HG02870 (cell line): ENCODE measurements around the gene EPSTI1.
"Not testable (repeated sequence)": the region's sequence is repeated elsewhere in the genome, so short reads cannot be mapped to it uniquely, and the experiment has no call there.

ENCODE experiments used
- ATAC-seq: cut with Tn5 transposase; IDR thresholded peaks from one replicate; pipeline ENCODE4 v1.9.1; 2021; ENCODE audit warnings: mild to moderate bottlenecking, moderate library complexity; ENCODE audit not compliant: unreplicated experiment

The EPSTI1 gene, protein sequence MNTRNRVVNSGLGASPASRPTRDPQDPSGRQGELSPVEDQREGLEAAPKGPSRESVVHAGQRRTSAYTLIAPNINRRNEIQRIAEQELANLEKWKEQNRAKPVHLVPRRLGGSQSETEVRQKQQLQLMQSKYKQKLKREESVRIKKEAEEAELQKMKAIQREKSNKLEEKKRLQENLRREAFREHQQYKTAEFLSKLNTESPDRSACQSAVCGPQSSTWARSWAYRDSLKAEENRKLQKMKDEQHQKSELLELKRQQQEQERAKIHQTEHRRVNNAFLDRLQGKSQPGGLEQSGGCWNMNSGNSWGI

DNA sequence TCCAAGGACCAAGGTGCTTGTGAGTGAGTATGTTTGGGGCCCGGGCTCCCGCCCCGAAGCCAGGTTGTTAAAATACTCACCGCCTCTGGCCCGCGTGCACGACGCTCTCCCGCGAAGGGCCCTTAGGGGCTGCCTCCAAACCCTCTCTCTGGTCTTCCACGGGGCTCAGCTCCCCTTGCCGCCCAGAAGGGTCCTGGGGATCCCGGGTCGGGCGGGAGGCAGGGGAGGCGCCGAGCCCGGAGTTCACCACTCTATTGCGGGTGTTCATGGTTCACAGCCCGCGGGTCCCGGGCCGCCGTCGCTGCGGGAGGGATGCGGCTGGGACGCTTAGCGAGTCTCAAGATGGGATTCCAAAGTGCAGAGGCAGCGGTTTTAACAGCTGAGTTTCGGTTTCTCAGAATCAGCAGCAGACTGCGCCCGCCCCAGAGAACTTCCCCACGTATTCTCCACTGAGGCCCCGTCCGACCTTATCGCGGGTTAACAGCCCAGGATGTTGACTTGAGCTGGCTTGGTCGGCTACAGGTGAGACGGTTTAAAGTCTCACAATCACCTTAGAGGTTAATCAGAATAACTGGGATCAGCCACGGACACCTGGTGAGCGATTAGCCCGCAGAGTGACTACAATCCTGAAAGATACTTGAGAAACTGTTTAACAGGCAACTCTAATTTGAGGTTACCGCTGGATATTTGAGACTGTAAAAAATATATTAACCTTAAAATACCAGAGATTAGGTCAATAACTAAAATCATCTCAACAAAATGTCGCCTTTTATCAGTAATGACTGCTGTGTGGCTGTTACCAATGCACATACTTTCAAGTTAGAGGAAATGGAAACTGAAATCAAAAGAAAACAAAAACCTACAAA, at the start of gene EPSTI1:
Gene EPSTI1, minus strand, starts transcription at position 344 of the 866 bp plus-strand sequence. Its CDS starts 76 bp downstream, at position 268.
- ATAC-seq = peak; percentile 77

DNA sequence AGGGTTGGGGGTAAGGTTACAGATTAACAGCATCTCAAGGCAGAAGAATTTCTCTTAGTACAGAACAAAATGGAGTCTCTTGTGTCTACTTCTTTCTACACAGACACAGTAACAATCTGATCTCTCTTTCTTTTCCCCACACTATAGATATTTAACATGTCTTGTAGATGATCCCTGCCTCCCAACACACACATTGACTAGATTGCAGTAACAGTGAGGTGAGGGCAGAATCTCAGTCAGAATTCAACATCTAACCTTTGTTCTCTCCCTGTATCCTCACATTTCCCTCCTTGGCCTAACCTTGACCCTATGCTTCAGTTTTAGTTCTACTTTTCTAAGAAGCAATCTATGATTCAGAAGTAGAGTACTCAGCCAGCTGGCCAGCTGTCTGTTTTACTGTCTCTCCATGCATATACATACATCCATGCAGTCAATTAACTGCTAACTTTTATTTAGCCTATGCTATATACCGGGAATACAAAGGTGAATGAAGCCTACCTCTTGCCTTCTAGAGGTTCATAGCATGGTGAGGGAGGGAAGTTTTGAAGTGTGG, 49.4 kb upstream of the EPSTI1 start:
- peak; percentile 67 for ATAC-seq

DNA sequence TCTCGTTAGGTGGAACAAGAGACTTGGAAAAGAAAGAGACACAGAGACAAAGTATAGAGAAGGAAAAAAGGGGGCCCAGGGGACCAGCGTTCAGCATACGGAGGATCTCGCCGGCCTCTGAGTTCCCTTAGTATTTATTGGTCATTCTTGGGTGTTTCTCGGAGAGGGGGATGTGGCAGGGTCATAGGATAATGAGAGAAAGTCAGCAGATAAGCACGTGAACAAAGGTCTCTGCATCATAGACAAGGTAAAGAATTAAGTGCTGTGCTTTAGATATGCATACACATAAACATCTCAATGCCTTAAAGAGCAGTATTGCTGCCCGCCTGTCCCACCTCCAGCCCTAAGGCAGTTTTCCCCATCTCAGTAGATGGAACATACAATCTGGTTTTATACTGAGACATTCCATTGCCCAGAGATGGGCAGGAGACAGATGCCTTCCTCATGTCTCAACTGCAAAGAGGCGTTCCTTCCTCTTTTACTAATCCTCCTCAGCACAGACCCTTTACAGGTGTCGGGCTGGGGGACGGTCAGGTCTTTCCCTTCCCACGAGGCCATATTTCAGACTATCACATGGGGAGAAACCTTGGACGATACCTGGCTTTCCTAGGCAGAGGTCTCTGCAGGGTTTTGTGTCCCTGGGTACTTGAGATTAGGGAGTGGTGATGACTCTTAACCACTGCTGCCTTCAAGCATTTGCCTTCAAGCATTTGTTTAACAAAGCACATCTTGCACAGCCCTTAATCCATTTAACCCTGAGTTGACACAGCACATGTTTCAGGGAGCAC, 48.7 kb upstream of the EPSTI1 start:
- ATAC-seq = not testable (repeated sequence)

DNA sequence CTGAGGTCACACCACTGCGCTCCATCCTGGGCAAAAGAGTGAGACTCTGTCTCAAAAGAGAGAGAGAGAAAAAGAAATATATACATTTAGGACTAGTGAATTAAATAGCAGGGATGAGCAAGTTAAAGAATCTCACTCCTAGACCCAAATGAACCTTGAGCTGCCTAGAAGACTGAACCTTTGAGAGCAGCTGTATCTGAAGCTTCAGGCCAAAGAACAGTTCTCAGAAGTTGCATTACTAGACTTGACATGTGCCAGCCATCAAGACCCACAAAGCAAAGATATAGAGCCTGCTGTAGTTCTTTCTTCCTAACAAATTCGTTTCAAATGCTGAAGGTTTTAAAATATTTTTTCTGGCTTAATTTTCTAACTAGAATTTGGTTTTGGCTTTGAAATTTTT, 47.9 kb upstream of the EPSTI1 start:
- ATAC-seq = no peak

DNA sequence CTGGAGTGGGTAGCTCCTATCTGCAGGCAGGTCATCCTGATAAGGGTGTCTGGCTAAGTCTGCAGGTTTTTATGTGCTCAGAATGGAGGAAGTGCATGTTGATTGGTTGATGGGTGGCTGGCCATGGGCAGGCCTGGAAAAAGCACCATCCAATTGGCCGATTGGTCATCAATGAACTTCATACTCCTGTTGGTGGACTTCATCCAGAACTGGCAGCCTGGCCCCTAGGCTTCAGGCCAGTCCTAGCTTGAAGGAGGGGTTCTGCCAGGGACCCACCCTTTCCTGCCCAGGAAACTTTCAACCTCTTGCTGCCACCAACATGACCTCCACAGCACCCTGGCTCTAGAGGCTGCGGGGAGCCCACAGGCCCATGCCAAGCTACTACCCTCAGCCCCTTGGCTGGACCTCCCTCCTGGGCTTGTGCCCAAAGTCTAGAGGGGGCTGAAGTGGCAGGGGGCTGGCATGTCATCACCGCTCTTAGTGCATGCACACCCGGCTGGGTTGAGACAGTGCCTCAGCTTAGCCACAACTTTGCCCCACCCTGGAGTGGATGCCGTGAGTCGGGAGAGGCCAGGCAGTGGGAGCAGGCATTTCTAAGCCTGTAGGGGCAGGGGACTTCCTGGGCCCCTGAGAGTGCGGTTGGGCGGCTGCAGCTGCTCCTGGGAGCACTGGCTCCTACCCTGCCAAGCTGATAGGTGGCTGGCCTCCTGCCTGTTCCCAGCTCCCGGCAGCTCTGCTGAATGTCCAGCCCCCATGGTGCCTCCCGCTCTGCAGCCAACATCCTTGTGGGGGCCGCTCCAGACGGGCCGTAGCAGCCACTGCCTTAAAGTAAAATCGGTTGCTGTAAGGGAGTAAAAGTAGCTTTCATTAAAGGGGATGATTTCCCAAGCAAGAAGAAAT, 44.6 kb upstream of the EPSTI1 start:
- no peak for ATAC-seq

DNA sequence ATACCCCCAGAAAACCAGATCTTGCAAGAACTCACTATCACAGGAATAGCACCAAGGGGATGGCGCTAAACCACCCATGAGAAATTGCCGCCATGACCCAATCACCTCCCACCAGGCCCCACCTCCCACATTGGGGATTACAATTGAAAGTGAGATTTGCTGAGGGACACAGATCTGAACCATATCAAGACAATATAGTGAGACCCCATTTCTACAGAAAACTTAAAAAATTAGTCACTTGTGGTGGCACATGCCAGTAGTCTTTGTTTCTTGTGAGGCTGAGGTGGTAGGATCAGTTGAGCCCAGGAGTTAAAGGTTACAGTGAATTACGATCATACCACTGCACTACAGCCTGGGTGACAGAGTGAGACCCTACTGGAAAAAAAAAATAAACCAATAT, 41.0 kb upstream of the EPSTI1 start:
- ATAC-seq = no peak

DNA sequence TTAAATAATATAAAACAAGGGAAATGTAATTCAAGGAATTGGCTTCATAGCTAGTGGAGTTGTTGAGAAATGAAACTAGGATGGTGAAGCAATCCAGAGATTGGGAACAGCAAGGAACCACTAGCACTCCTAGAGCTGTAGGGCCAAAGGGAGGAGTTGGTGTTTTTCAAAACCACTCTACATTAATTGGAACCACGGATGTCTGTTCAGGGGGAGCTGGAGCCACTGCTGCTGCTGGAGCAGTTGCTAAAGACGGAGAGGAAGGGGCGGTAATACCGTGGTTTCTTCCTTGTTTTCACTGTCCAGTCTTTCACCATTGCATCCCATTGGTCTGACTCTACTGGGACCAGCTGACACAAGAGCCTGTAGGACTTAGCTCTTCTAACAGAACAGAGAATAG, 39.8 kb upstream of the EPSTI1 start:
- no peak for ATAC-seq

DNA sequence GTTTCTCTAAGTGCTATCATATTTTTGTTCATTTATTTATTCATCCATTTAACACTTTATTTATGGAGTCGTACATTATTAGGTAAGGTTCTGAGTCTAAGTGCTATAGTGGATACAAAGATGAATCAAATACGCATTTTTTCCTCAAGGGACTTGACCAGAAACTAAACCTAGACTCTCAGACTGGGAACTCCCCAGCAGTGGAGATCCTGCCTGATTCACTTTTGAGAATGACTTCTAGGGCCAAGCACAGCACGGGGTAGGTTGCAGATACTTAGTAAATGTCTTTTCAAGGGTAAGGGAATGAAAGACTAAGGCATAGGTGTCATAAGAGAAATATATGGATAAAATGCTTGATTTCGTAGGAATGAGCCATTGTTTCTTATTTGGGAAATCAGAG, 38.5 kb upstream of the EPSTI1 start:
- no peak for ATAC-seq

DNA sequence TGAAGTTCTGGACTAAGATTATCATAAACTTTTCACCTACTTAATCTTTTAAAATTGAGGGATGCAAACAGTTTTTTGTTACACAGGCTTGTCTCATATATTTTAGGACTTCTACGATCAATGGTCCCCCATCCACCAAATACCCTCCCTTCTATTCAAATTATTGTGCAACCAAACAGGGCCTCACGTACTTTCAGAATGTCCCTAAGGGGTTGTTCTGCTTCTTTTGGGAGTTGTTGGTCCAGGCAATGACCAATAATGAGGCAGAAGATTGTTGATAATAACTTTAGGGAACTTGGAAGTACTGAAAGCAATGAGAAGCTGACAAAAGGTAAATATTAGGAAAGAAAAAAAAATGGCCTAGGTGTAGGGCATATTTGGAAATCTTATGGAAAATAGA, 34.2 kb upstream of the EPSTI1 start:
- no peak for ATAC-seq

DNA sequence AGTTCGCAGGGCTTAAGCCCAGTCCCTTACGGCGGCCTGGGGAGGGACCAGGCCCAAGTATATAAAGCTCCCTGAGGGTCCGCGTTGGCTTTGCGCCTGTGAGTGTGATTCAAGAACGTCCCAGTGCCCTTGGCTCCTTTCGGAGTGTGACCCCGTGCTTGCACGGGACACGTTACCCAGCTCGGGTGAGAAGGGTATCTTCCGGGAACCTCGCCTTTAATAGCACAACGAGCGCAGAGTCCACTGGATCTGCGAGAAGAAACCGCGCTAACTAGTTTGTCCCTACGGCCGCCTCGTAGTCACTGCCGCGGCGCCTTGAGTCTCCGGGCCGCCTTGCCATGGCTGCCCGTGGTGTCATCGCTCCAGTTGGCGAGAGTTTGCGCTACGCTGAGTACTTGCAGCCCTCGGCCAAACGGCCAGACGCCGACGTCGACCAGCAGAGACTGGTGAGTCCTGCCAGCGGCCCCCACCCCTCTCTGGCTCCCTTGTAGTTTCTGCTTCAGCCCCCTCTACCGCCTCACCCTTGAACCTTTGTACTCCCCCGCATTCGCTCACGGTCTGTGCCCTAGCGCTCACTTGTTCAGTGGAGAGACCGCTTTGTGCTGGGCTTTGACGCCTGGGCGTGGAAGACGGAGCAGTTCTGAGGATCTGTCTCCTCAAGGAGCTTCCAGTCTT, 31.4 kb upstream of the EPSTI1 start, which contains the start of gene DNAJC15:
Gene DNAJC15, plus strand, starts transcription at position 298 of the 675 bp plus-strand sequence. Its CDS starts 41 bp downstream, at position 339.
- peak; percentile 78 for ATAC-seq

DNA sequence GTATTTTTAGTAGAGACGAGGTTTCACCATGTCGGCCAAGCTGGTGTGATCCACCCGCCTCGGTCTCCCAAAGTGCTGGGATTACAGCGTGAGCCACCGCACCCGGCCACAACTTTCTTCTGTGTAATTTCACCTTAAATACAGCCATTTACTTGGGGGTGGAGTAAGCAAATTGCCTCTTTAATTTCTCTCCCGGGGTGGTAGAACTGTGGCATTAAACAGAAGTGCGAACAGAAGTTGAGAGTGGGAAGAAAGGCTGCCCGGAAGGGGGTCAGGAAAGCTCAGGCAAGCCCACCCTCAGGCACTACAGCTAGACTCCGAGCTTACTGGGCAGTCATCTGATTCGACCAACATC, 30.9 kb upstream of the EPSTI1 start:
- no peak for ATAC-seq

DNA sequence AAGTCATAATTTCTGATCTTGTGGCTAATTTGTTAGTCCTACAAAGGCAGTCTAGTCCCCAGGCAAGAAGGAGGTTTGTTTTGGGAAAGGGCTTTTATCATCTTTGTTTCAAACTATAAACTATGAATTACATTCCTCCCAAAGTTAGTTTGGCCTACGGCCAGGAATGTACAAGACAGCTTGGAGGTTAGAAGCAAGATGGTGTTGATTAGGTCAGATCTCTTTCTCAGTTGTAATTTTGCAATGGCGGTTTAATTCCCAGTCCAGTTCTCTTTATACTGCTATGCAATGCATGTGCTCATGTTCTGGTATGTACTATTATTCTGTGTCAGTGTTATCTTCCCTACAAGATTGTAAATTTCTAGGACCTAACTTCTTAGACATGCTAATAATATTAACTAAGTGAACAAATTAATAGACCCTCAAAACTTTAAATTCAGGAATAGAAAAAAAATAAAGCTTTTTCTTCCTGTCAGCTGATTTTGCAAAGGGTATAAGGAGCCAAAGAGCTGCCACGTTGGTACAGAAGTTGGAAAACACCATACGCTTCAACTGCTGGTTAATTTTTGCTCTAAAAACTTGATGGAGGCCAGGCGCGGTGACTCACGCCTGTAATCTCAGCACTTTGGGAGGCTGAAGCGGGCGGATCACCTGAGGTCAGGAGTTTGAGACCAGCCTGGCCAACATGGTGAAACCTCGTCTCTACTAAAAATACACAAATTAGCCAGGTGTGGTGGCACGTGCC, 30.1 kb upstream of the EPSTI1 start:
- ATAC-seq = no peak

DNA sequence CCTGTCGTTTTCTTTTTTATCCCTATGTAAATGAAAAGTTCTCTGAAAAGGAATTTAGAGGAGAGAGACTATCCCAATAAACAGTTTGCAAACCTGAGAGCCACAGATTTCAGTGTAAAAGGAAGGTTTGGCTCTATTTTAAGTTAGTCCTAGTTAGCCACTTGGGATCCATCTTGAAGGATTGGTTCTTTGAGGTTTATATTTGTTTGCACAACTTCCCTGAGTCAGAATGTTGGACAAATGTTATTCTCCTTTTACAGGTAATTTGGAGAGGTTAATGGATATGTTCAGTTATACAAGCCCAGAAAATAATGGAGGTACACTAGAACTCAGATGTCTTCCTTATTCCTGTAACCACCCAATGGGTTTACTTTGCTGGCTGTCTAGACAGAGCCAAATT, 28.8 kb upstream of the EPSTI1 start:
- ATAC-seq = no peak

DNA sequence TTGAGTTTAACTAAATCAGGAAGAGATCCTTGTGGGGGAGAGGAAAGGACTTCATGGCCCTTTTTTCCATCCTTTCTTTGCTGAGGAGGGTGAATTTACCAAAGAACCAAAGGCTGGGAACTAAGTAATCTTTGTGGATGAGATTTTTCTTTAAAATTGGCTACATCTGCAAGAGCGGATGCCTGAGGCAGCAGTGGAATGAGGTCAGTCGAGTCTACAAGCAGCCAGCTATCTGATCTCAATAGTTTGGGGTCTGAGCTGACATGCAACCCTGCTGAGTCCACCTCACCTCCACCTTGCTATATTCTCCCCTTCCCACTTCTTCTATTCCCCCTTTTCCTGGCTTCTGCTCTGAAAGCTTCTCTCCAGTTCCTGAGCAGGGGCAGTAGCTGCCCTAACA, 27.8 kb upstream of the EPSTI1 start:
- no peak for ATAC-seq

DNA sequence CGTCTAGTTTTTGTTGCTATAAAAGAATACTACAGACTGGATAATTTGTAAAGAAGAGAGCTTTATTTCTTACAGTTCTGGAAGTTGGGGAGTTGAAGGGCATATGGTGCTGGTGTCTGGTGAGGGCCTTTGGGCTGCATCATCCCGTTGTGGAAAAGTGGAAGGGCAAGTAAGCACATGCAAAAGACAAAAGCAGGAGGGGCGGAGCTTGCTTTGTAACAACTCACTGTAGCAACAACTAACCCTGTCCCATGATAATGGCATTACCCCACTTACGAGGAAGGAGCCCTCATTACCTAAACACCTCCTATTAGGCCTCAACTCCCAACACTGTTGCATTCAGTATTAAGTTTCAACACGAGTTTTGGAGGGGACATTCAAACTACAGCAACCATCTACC, 24.2 kb upstream of the EPSTI1 start:
- ATAC-seq = no peak

DNA sequence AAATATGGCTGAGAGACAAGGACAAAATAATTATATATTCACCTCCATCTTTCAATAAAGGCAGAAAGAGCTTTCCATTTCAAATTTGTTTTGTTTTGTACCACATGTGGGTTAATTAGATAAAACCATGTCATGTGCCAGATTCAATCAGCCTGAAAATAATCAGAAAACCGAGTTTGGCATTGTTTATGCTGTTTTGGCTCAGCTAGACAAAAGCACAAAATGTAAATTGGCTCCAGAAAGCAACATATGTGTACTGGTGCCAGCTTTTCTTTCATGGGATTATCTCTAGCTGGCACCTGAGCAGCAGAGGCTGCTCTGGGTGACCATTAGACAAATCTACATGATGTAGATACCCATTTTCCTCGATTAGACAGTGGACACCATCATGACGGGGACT, 22.1 kb upstream of the EPSTI1 start:
- no peak for ATAC-seq

DNA sequence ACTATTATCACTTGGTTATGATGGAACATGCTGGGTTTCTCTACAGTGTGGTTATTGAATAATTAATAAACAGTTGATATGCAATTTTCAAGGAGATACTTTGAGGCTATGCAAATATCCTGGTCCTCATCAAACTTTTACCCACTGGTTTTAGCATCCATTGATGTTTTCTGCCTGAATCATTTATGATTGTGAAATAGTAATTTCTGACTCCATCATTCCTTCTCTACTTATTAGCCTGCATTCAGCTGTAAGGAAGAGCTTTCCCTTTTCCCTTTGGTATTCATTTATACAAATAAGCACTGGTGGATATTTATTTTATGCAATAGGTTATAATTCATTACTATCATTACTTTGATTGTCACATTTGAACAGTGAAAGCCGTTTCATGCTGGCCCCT, 17.5 kb upstream of the EPSTI1 start:
- ATAC-seq = no peak

DNA sequence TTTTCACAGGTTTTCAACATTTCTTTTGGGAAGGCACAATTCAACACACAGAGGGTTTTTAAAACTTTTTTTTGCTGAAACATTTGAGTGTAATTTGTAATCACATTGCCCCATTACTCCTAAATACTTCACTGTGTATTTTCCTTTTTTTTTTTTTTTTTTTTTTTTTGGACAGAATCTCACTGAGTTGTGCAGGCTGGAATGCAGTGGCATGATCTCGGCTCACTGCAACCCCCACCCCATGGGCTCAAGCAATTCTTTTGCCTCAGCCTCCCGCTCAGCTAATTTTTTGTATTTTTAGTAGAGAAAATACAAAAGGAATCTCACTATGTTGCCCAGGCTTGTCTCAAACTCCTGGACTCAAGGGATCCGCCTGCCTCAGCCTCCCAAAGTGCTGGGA, 16.6 kb upstream of the EPSTI1 start:
- ATAC-seq = no peak
